NCI-H128 (cell line): Measurements from ENCODE around the gene TCAIM.
"Not testable (repeated sequence)": the region's sequence is repeated elsewhere in the genome, so short reads cannot be mapped to it uniquely, and the experiment has no call there.

Source experiments
- DNase-seq: peaks from one replicate; lab custom pipeline; 2025; ENCODE audit not compliant: unreplicated experiment; lab: John Stamatoyannopoulos, UW

TCAIM gene

DNA sequence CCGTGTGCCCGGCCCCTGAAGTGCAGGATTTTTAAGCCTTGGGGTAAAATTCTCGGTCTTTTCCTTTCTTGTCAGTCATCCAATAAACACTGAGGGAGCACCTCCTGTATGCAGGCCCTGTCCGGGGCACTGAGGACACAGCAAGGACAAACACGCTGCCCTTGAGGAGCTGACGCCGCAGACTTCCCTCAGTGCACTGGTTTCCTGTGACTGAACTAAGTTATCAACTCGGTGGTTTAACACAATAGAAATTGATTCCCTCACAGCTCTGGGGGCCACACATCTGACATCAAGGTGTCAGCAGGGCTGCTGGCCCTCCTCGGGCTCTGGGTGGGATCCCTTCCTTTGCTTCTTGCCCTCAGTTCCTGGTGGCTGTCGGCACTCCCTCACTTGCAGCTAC lies 73.8 kb downstream of the TCAIM start:
- DNase-seq = no peak

GRCh38 chr3:44414517-44415090 lies 76.0 kb downstream of the TCAIM start:
- no peak for DNase-seq

DNA sequence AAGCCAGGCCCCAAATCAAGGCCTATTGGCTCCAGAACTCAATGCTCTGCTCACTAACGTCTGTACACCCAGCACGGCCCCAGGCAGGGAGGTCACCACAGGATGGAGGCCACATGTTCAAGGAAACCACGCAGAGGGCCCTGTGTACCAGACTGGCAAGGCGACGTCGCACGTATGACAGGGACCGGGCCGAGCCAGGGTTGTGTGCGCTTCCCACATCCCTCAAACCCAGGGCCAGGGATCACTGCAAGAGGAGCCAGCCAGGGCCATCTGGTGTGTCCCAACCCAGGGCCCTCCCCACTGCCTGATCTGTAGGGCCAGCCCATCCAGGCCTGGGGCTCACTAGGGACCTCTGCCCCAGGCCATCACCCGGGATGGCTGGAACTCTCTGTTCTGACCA lies 76.9 kb downstream of the TCAIM start:
- DNase-seq = no peak

- no peak for DNase-seq
Observed at GRCh38 chr3:44416031-44417030, 77.8 kb downstream of the TCAIM start.

GRCh38 chr3:44418118-44418517 lies 79.6 kb downstream of the TCAIM start:
- not testable (repeated sequence) for DNase-seq

- no peak for DNase-seq
Observed at GRCh38 chr3:44418549-44418948, 80.0 kb downstream of the TCAIM start.

- no peak for DNase-seq
Observed at GRCh38 chr3:44419116-44419922, 80.8 kb downstream of the TCAIM start.

DNA sequence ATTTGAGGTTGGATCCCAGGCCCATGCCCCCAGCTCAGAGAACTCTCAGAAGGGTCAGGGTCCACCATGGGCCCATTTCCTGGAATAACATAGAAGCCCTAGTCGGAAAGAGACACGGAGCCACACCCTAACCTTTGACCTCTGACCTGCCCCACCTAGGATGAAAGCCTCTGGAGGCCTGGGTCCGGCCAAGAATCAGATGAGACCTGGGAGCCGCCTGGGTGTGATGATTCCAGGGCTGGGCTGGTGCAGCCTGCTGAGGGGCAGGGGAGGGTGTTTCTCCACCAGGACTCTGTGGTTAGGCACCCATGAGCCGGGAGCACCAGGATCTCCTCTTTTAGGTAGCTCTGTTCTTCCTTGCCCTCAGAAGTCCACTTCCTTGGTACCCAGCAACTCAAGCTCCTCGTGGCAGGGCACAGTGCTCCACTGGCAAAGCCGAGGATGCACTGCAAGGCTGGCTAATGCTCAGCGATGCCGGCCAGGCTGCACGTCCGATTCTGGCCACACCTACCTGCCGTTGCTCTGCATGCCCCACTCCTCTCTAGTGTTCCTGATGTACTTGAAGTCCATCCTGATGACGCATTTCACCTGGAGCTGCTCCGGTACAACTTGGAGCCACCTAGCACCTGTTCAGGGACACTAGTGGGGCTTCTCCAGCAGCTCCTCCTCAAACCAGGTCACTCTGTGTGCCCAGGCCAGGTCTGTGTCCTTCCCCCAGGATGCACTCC lies 81.5 kb downstream of the TCAIM start:
- DNase-seq = no peak

DNA sequence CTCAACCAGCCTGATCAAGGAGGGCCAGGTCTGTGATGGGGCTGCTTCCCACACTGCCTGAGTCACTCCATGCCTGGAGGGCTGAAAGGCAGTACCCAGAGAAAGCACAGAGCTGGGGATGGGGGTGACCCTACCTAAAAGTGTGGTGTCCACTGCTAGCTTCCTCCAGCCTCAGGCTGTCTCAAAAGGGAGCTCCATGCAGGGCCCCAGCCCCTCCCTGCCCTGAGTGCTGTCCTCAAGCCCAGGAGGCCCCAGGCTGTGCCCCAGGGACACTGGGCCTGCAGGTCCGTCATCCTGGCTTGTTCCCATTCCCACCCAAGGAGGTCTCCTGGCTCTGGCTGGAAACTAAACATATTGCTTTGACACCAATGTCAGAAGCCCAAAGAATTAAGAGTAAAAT lies 82.1 kb downstream of the TCAIM start:
- DNase-seq = no peak

DNA sequence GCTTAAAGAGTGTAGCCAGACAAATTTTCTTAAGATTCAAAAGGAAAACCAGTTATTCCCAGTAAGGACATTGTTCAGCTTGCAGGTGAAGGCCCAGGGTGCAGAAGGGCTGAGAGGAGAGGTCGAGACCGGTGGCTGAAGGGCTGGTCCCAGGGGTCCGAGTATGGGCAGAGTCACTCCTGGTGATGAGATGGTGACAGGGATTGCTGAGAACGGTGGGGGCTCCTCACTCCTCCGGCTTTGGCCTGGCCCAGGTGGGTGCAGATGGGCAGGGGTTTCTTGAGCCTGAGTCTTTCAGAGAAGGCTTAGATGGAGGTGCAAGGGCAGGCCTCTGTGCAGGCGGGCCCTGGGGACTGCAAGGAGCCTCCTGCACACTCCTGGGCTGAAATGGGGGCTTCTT lies 82.7 kb downstream of the TCAIM start:
- DNase-seq = no peak

- no peak for DNase-seq
Observed at GRCh38 chr3:44424758-44425157, 86.2 kb downstream of the TCAIM start.

DNA sequence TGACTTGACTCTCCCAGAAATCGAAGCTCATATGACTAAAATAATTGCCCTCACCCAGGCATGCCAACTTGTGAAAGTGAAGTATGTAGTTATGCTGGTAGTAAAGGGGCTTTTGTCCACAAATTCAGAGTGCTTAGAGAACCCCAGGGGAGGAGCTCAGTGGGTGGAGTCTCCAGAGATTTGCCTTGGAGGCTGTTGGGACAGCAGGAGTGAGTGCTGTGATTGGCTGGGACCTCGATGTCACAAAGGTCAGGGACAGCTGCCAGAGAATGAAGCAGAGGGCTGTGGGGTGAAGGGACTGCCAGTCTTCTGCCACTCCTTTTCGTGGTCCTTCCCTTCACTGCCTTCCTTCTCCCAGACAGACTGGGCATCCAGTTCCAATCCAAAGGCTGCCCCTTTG lies 89.1 kb downstream of the TCAIM start:
- DNase-seq = no peak

DNA sequence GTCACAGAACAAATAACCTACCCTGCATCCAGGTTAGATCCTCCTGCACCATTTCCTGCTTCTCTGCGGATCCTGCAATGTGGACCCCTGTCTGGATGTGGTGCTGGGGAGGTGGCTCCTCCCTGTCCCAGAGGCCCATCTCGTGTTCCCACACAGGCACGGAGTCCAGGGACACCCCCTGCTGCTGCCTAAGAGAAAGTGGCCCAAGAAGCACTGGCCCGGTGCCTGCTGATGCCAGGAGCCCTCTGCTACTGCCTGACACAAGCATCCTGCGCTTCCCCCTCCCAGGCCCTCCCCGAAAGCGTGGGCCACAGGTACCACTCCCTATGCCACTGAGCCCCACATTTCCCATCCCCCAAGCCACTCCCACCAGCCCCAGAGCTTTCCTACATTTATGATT lies 90.3 kb downstream of the TCAIM start:
- no peak for DNase-seq

DNA sequence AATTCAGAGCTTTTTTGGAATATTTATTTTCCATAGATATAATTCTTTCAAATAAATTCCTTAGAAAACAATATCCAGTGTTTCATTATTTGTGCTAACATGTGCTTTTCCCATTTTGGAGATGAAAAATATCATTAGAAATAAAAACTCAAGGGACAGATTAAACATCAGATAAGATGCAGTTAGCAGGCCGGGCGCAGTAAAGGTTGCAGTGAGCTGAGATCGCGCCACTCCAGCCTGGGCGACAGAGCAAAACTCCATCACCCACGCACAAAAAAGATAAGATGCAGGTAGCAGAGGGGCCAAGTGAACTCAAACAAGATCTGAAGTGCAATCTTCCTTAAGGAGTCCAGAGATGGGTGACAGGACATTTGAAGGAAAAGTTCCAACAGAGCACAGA lies 90.9 kb downstream of the TCAIM start:
- no peak for DNase-seq

DNA sequence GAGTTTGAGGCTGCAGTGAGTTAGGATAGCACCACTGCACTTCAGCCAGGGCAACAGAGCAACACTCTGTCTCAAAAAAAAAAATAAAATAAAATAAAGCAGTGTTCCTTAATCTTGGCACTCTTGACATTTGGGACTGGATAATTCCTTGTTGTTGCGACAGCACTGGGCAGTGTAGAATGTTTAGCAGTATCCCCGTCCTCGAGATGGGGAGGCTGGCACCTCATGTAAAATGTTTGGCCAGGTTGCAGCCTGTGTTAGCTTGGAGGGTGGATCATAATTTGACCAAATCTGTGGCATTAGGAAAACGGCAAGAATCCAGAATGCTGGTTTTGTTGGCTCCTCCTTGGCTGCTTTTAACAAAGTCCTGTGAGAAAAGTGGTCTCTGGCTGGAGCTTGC lies 91.9 kb downstream of the TCAIM start:
- no peak for DNase-seq

GRCh38 chr3:44434834-44435510 lies 96.4 kb downstream of the TCAIM start:
- no peak for DNase-seq

DNA sequence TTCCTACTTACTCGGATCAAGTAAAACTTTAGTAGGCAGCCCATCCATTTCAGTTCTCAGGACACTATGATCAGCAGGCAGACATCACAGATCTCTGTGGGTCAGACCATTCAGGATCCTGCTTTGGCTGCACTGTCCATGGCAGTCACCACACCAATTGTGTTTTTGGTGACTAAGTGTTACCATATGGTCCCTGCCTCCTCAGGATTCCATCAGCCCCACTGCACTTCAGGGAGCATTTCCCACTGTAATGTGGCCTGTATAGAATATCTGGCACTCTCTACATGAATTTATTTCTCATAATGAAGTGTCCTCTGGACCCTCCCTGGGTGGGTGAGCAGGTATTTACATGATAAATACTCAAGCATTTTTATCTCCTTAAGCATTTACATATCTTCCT lies 97.6 kb downstream of the TCAIM start:
- no peak for DNase-seq

- no peak for DNase-seq
Observed at GRCh38 chr3:44437800-44438199, 99.2 kb downstream of the TCAIM start.

GRCh38 chr3:44439499-44440295 lies 101.1 kb downstream of the TCAIM start:
- no peak for DNase-seq
